ENCODE measurements around the gene CNGA3. TPM values are rescaled to one million over a fixed set of nuclear protein-coding genes. Genes with fewer than 3 reads are reported as not detected.

CNGA3 gene
- total RNA-seq, 1 donor from 2014 or later = not detected

GRCh38 chr2:98376996-98377395 lies 30.7 kb downstream of the CNGA3 start:
- no peaks in the 10 kb centered on the region for H3K9me3 Mint-ChIP-seq (ENCODE audit: low read depth)
- no peak overlapping the region for H3K27ac Mint-ChIP-seq (ENCODE audit: unreplicated experiment)
- no peak for TF ChIP-seq CTCF (IDR thresholded peaks at IDR 0.05)
- H3K4me3 Mint-ChIP-seq (ENCODE audit: unreplicated experiment) = no peak overlapping the region
- peaks cover 3% of the 10 kb centered on the region for H3K36me3 Mint-ChIP-seq (ENCODE audit: low read depth)
- H3K27me3 Mint-ChIP-seq (ENCODE audit: low read depth) = peaks cover 59% of the 10 kb centered on the region
- no peak for DNase-seq (ENCODE audit: low spot score)
- H3K4me1 Mint-ChIP-seq (ENCODE audit: low read depth) = peaks cover 17% of the 10 kb centered on the region

- no peak for TF ChIP-seq CTCF (IDR thresholded peaks at IDR 0.05)
- Mint-ChIP-seq H3K4me1 (ENCODE audit: low read depth) (peaks cover 17% of the 10 kb centered on the region), H3K27ac (ENCODE audit: unreplicated experiment) (no peak overlapping the region), H3K9me3 (ENCODE audit: low read depth) (no peaks in the 10 kb centered on the region), H3K36me3 (ENCODE audit: low read depth) (peaks cover 3% of the 10 kb centered on the region), H3K27me3 (ENCODE audit: low read depth) (peaks cover 62% of the 10 kb centered on the region), H3K4me3 (ENCODE audit: unreplicated experiment) (no peak overlapping the region)
- DNase-seq (ENCODE audit: low spot score) = no peak
Observed at GRCh38 chr2:98377544-98377943, 31.3 kb downstream of the CNGA3 start.

GRCh38 chr2:98378196-98378595 lies 31.9 kb downstream of the CNGA3 start:
- Mint-ChIP-seq H3K27ac (ENCODE audit: unreplicated experiment) (no peak overlapping the region), H3K4me3 (ENCODE audit: unreplicated experiment) (no peak overlapping the region), H3K9me3 (ENCODE audit: low read depth) (no peaks in the 10 kb centered on the region), H3K4me1 (ENCODE audit: low read depth) (peaks cover 11% of the 10 kb centered on the region), H3K36me3 (ENCODE audit: low read depth) (peaks cover 3% of the 10 kb centered on the region), H3K27me3 (ENCODE audit: low read depth) (peaks cover 59% of the 10 kb centered on the region)
- DNase-seq (ENCODE audit: low spot score) = no peak
- TF ChIP-seq CTCF (IDR thresholded peaks at IDR 0.05) = no peak

GRCh38 chr2:98378901-98379300 lies 32.6 kb downstream of the CNGA3 start:
- TF ChIP-seq CTCF (IDR thresholded peaks at IDR 0.05) = no peak
- Mint-ChIP-seq H3K4me1 (ENCODE audit: low read depth) (peaks cover 4% of the 10 kb centered on the region), H3K27me3 (ENCODE audit: low read depth) (peaks cover 54% of the 10 kb centered on the region), H3K36me3 (ENCODE audit: low read depth) (peaks cover 3% of the 10 kb centered on the region), H3K27ac (ENCODE audit: unreplicated experiment) (no peak overlapping the region), H3K9me3 (ENCODE audit: low read depth) (no peaks in the 10 kb centered on the region), H3K4me3 (ENCODE audit: unreplicated experiment) (no peak overlapping the region)
- no peak for DNase-seq (ENCODE audit: low spot score)

- H3K27me3 Mint-ChIP-seq (ENCODE audit: low read depth) = peaks cover 48% of the 10 kb centered on the region
- no peak for TF ChIP-seq CTCF (IDR thresholded peaks at IDR 0.05)
- DNase-seq (ENCODE audit: low spot score) = no peak
- H3K4me3 Mint-ChIP-seq (ENCODE audit: unreplicated experiment) = no peak overlapping the region
- no peaks in the 10 kb centered on the region for H3K9me3 Mint-ChIP-seq (ENCODE audit: low read depth)
- no peaks in the 10 kb centered on the region for H3K4me1 Mint-ChIP-seq (ENCODE audit: low read depth)
- H3K27ac Mint-ChIP-seq (ENCODE audit: unreplicated experiment) = no peak overlapping the region
- peaks cover 3% of the 10 kb centered on the region for H3K36me3 Mint-ChIP-seq (ENCODE audit: low read depth)
Observed at GRCh38 chr2:98379311-98380202, 33.3 kb downstream of the CNGA3 start.
